ENCODE data around the gene MRPL44.

The MRPL44 gene

GRCh38 chr2:223957092-223957851 lies at the start of gene MRPL44:
MRPL44 (plus strand) TSS chr2:223957463; CDS start chr2:223957473, 10 bp downstream.
- DNase-seq (ENCODE audit: low read depth): peak; percentile 98

GRCh38 chr2:223908304-223908998 lies 48.8 kb upstream of the MRPL44 start:
- DNase-seq (ENCODE audit: low read depth): no peak

GRCh38 chr2:223909001-223909741 lies 48.1 kb upstream of the MRPL44 start:
- DNase-seq (ENCODE audit: low read depth): no peak

GRCh38 chr2:223914324-223914723 lies 42.9 kb upstream of the MRPL44 start:
- DNase-seq (ENCODE audit: low read depth): no peak

GRCh38 chr2:223915071-223915470 lies 42.2 kb upstream of the MRPL44 start:
- no peak for DNase-seq (ENCODE audit: low read depth)

- DNase-seq (ENCODE audit: low read depth): no peak
These were observed 40.9 kb upstream of the MRPL44 start for GRCh38 chr2:223916181-223916920.

GRCh38 chr2:223918671-223919134 lies 38.6 kb upstream of the MRPL44 start:
- no peak for DNase-seq (ENCODE audit: low read depth)

- no peak for DNase-seq (ENCODE audit: low read depth)
These were observed 37.2 kb upstream of the MRPL44 start for GRCh38 chr2:223920109-223920508.

GRCh38 chr2:223921204-223921603 lies 36.1 kb upstream of the MRPL44 start:
- DNase-seq (ENCODE audit: low read depth): no peak

GRCh38 chr2:223922308-223922707 lies 35.0 kb upstream of the MRPL44 start:
- DNase-seq (ENCODE audit: low read depth): no peak

- DNase-seq (ENCODE audit: low read depth): no peak
These were observed 33.3 kb upstream of the MRPL44 start for GRCh38 chr2:223923976-223924375.

GRCh38 chr2:223925106-223925505 lies 32.2 kb upstream of the MRPL44 start:
- no peak for DNase-seq (ENCODE audit: low read depth)

GRCh38 chr2:223928113-223929006 lies 28.9 kb upstream of the MRPL44 start:
- DNase-seq (ENCODE audit: low read depth): no peak

GRCh38 chr2:223929571-223930102 lies 27.6 kb upstream of the MRPL44 start:
- no peak for DNase-seq (ENCODE audit: low read depth)

GRCh38 chr2:223930103-223930976 lies 26.9 kb upstream of the MRPL44 start:
- DNase-seq (ENCODE audit: low read depth): no peak

- DNase-seq (ENCODE audit: low read depth): no peak
These were observed 24.2 kb upstream of the MRPL44 start for GRCh38 chr2:223932816-223933800.

- DNase-seq (ENCODE audit: low read depth): no peak
These were observed 22.4 kb upstream of the MRPL44 start for GRCh38 chr2:223934870-223935269.

- no peak for DNase-seq (ENCODE audit: low read depth)
These were observed 21.7 kb upstream of the MRPL44 start for GRCh38 chr2:223935459-223936125.

All from stimulated activated CD8-positive, alpha-beta memory T cell treated with anti-CD3 and anti-CD28 coated beads, Interleukin-15, amount 100 ng/mL, for 1 hour (primary cell).